AG09309 (cell line): Measurements from ENCODE around the gene TMEM198.

Source experiments
- DNase-seq: peaks from one replicate; pipeline ENCODE4 v3.0.0-alpha.2; 2010; ENCODE audit warnings: low read depth
- H3K4me3 ChIP-seq: 2 replicates; pipeline ENCODE4 v1.5.1; 2011; ENCODE audit warnings: mild to moderate bottlenecking, low read depth, low read length, moderate library complexity; ENCODE audit not compliant: control insufficient read depth
- CTCF ChIP-seq: IDR thresholded peaks from 2 replicates; pipeline ENCODE4 v1.5.1; 2011; ENCODE audit warnings: mild to moderate bottlenecking, low read depth, low read length, inconsistent platforms; ENCODE audit not compliant: insufficient read depth, control insufficient read depth; ENCODE audit errors: missing control alignments

The TMEM198 gene

GRCh38 chr2:219543596-219544358 is at the start of gene TMEM198, which contains the start of gene CHPF:
TMEM198 (plus strand) TSS chr2:219544028; CDS start chr2:219544728, 700 bp downstream.
CHPF (minus strand) TSS chr2:219543809; CDS start chr2:219543538, 271 bp downstream.
- peak within 1 kb of the TSS; percentile 66 for H3K4me3 ChIP-seq
- no peak for TF ChIP-seq CTCF
- DNase-seq: peak; percentile 89

GRCh38 chr2:219494952-219495530 is 48.8 kb upstream of the TMEM198 start:
- H3K4me3 ChIP-seq: no peak overlapping the region
- no peak for DNase-seq
- no peak for TF ChIP-seq CTCF

GRCh38 chr2:219495531-219496122 is 48.2 kb upstream of the TMEM198 start:
- no peak overlapping the region for H3K4me3 ChIP-seq
- peak; percentile 77 for TF ChIP-seq CTCF
- DNase-seq: peak; percentile 32

GRCh38 chr2:219496247-219496824 is 47.5 kb upstream of the TMEM198 start:
- TF ChIP-seq CTCF: no peak
- H3K4me3 ChIP-seq: no peak overlapping the region
- no peak for DNase-seq

GRCh38 chr2:219496825-219497494 is 46.9 kb upstream of the TMEM198 start:
- no peak for DNase-seq
- no peak overlapping the region for H3K4me3 ChIP-seq
- no peak for TF ChIP-seq CTCF
